ENCODE measurements around the gene CCR5. TPM values are rescaled to one million over a fixed set of nuclear protein-coding genes. Genes with fewer than 3 reads are reported as not detected.
"Not testable (repeated sequence)": the region's sequence is repeated elsewhere in the genome, so short reads cannot be mapped to it uniquely, and the experiment has no call there.

CCR5 gene
- total RNA-seq, 2 experiments from 2014 or later, result 87.0 to 99.8 TPM

- H3K9me3 Mint-ChIP-seq (ENCODE audit: low read depth), result no peaks in the 10 kb centered on the region
- no peak overlapping the region for H3K4me3 Mint-ChIP-seq
- H3K4me1 Mint-ChIP-seq, result peaks cover 21% of the 10 kb centered on the region
- no peak overlapping the region for H3K27ac Mint-ChIP-seq
- peaks cover 3% of the 10 kb centered on the region for H3K27me3 Mint-ChIP-seq
- peak; percentile 61 for DNase-seq
- peaks cover 1% of the 10 kb centered on the region for H3K36me3 Mint-ChIP-seq
- peak; percentile 41 for ATAC-seq
- CTCF ChIA-PET, result interaction anchor here (1.1 kb wide), 1 partner anchor 29 kb away, joined by 3 read pairs; no protein-coding TSS in a partner anchor
Measured at GRCh38 chr3:46395766-46396530, 25.2 kb downstream of the CCR5 start.

- CTCF ChIA-PET, result interaction anchor here (1.0 to 1.1 kb wide), 2 partner anchors 13 to 91 kb away, joined by 3 to 4 read pairs; no protein-coding TSS in a partner anchor
- no peaks in the 10 kb centered on the region for H3K9me3 Mint-ChIP-seq (ENCODE audit: low read depth)
- H3K36me3 Mint-ChIP-seq, result peaks cover 1% of the 10 kb centered on the region
- no peak overlapping the region for H3K27ac Mint-ChIP-seq
- no peak for DNase-seq
- H3K4me3 Mint-ChIP-seq, result no peak overlapping the region
- ATAC-seq, result no peak
- peaks cover 21% of the 10 kb centered on the region for H3K4me1 Mint-ChIP-seq
- peaks cover 3% of the 10 kb centered on the region for H3K27me3 Mint-ChIP-seq
Measured at GRCh38 chr3:46397111-46397510, 26.4 kb downstream of the CCR5 start.

GRCh38 chr3:46398186-46398955 is 27.6 kb downstream of the CCR5 start:
- CTCF ChIA-PET, result interaction anchor here (1.1 kb wide), 1 partner anchor 90 kb away, joined by 3 read pairs; no protein-coding TSS in a partner anchor
- H3K9me3 Mint-ChIP-seq (ENCODE audit: low read depth), result no peaks in the 10 kb centered on the region
- peaks cover 1% of the 10 kb centered on the region for H3K36me3 Mint-ChIP-seq
- DNase-seq (no peak), ATAC-seq (no peak)
- H3K27me3 Mint-ChIP-seq, result peaks cover 9% of the 10 kb centered on the region
- H3K4me1 Mint-ChIP-seq, result peaks cover 21% of the 10 kb centered on the region
- no peak overlapping the region for H3K27ac Mint-ChIP-seq
- H3K4me3 Mint-ChIP-seq, result no peak overlapping the region

GRCh38 chr3:46399098-46399497 is 28.4 kb downstream of the CCR5 start:
- DNase-seq (no peak), ATAC-seq (no peak)
- CTCF ChIA-PET, result interaction anchor here (0.9 to 1.6 kb wide), 4 partner anchors 22 to 89 kb away, joined by 3 read pairs; partner anchors contain the start of gene CCR5
- peaks cover 1% of the 10 kb centered on the region for H3K36me3 Mint-ChIP-seq
- no peak overlapping the region for H3K4me3 Mint-ChIP-seq
- no peak overlapping the region for H3K27ac Mint-ChIP-seq
- H3K9me3 Mint-ChIP-seq (ENCODE audit: low read depth), result no peaks in the 10 kb centered on the region
- peaks cover 18% of the 10 kb centered on the region for H3K4me1 Mint-ChIP-seq
- H3K27me3 Mint-ChIP-seq, result peaks cover 9% of the 10 kb centered on the region

- ATAC-seq (peak; percentile 42), DNase-seq (no peak)
- Mint-ChIP-seq H3K36me3 (peaks cover 1% of the 10 kb centered on the region), H3K4me3 (no peak overlapping the region), H3K27ac (no peak overlapping the region), H3K4me1 (peaks cover 18% of the 10 kb centered on the region), H3K9me3 (ENCODE audit: low read depth) (no peaks in the 10 kb centered on the region), H3K27me3 (peaks cover 9% of the 10 kb centered on the region)
- CTCF ChIA-PET, result interaction anchor here (0.9 to 1.6 kb wide), 5 partner anchors 12 to 89 kb away, joined by 3 to 4 read pairs (median 3); partner anchors contain the start of gene CCR5
Measured at GRCh38 chr3:46399557-46399956, 28.8 kb downstream of the CCR5 start.

- no peak for ATAC-seq
- peaks cover 16% of the 10 kb centered on the region for H3K4me1 Mint-ChIP-seq
- H3K36me3 Mint-ChIP-seq, result peaks cover 1% of the 10 kb centered on the region
- CTCF ChIA-PET, result interaction anchor here (0.9 to 1.6 kb wide), 5 partner anchors 11 to 88 kb away, joined by 3 to 4 read pairs (median 3); partner anchors contain the start of gene CCR5
- no peak overlapping the region for H3K4me3 Mint-ChIP-seq
- H3K27ac Mint-ChIP-seq, result no peak overlapping the region
- H3K9me3 Mint-ChIP-seq (ENCODE audit: low read depth), result no peaks in the 10 kb centered on the region
- H3K27me3 Mint-ChIP-seq, result peaks cover 8% of the 10 kb centered on the region
- no peak for DNase-seq
Measured at GRCh38 chr3:46400000-46400734, 29.4 kb downstream of the CCR5 start.

GRCh38 chr3:46400846-46401245 is 30.1 kb downstream of the CCR5 start:
- no peak for DNase-seq
- CTCF ChIA-PET, result interaction anchor here (1.2 to 2.0 kb wide), 2 partner anchors 11 to 26 kb away, joined by 4 to 5 read pairs; no protein-coding TSS in a partner anchor
- peaks cover 1% of the 10 kb centered on the region for H3K36me3 Mint-ChIP-seq

GRCh38 chr3:46401579-46401978 is 30.8 kb downstream of the CCR5 start:
- H3K36me3 Mint-ChIP-seq, result peaks cover 1% of the 10 kb centered on the region
- H3K27me3 Mint-ChIP-seq, result peaks cover 6% of the 10 kb centered on the region
- H3K9me3 Mint-ChIP-seq (ENCODE audit: low read depth), result no peaks in the 10 kb centered on the region
- ATAC-seq (no peak), DNase-seq (no peak)
- no peak overlapping the region for H3K4me3 Mint-ChIP-seq
- CTCF ChIA-PET, result interaction anchor here (2.0 kb wide), 1 partner anchor 25 kb away, joined by 5 read pairs; no protein-coding TSS in a partner anchor
- peaks cover 9% of the 10 kb centered on the region for H3K4me1 Mint-ChIP-seq
- no peak overlapping the region for H3K27ac Mint-ChIP-seq

More at GRCh38 chr3:46400846-46401245, 30.1 kb downstream of the CCR5 start:
- Mint-ChIP-seq H3K4me3 (no peak overlapping the region), H3K27ac (no peak overlapping the region), H3K4me1 (peaks cover 12% of the 10 kb centered on the region), H3K27me3 (peaks cover 6% of the 10 kb centered on the region), H3K9me3 (ENCODE audit: low read depth) (no peaks in the 10 kb centered on the region)
- ATAC-seq, result no peak

GRCh38 chr3:46402902-46403301 is 32.2 kb downstream of the CCR5 start:
- ATAC-seq; H3K4me3 Mint-ChIP-seq; H3K27ac Mint-ChIP-seq; H3K36me3 Mint-ChIP-seq; H3K9me3 Mint-ChIP-seq (ENCODE audit: low read depth); H3K27me3 Mint-ChIP-seq; DNase-seq: not testable (repeated sequence)
- H3K4me1 Mint-ChIP-seq, result peaks cover 14% of the 10 kb centered on the region
- CTCF ChIA-PET, result interaction anchor here (1.3 to 2.0 kb wide), 4 partner anchors 24 to 134 kb away, joined by 3 to 5 read pairs (median 4); no protein-coding TSS in a partner anchor

GRCh38 chr3:46405301-46406019 is 34.7 kb downstream of the CCR5 start:
- DNase-seq (no peak), ATAC-seq (no peak)
- Mint-ChIP-seq H3K36me3 (peaks cover 17% of the 10 kb centered on the region), H3K4me1 (peaks cover 38% of the 10 kb centered on the region), H3K9me3 (ENCODE audit: low read depth) (no peaks in the 10 kb centered on the region), H3K27me3 (peaks cover 6% of the 10 kb centered on the region), H3K4me3 (no peak overlapping the region), H3K27ac (no peak overlapping the region)
- CTCF ChIA-PET, result interaction anchor here (1.1 to 1.2 kb wide), 2 partner anchors 34 to 192 kb away, joined by 3 to 4 read pairs; no protein-coding TSS in a partner anchor

GRCh38 chr3:46406443-46406787 is 35.7 kb downstream of the CCR5 start:
- Mint-ChIP-seq H3K36me3 (peaks cover 17% of the 10 kb centered on the region), H3K27me3 (peaks cover 6% of the 10 kb centered on the region), H3K9me3 (ENCODE audit: low read depth) (no peaks in the 10 kb centered on the region), H3K4me3 (peak overlapping the region; percentile 86), H3K27ac (peak overlapping the region; percentile 96), H3K4me1 (peaks cover 39% of the 10 kb centered on the region)
- ATAC-seq (no peak), DNase-seq (no peak)
- CTCF ChIA-PET, result interaction anchor here (1.1 to 2.9 kb wide), 6 partner anchors 32 to 193 kb away, joined by 3 to 18 read pairs (median 4); partner anchors contain the start of gene CCR5
